Kidney epithelial cell (primary cell): ENCODE data around the gene COX6A2. TPM values are rescaled to one million over a fixed set of nuclear protein-coding genes. Genes with fewer than 3 reads are reported as not detected.

ENCODE experiments used
- DNase-seq: peaks from one replicate; pipeline ENCODE4 v3.0.0-alpha.2; 2010; ENCODE audit warnings: low read depth
- H3K27me3 ChIP-seq: 2 replicates; pipeline ENCODE4 v1.6.0; 2011; ENCODE audit warnings: low read length; ENCODE audit not compliant: control insufficient read depth, insufficient read depth
- H3K36me3 ChIP-seq: 2 replicates; pipeline ENCODE4 v1.5.1; 2011; ENCODE audit warnings: low read length; ENCODE audit not compliant: control insufficient read depth, insufficient read depth
- H3K4me3 ChIP-seq: 2 replicates; pipeline ENCODE4 v1.5.1; 2011; ENCODE audit warnings: low read depth, mild to moderate bottlenecking, control low read depth, low read length
- total RNA-seq: library from RNA; depleted of rRNA; stranded (reverse); fragments of >200 nt; gene quantifications from 2 replicates; pipeline ENCODE4 v1.2.3, GENCODE V29; 2015
- TF ChIP-seq, protein P1 (sequence below): IDR thresholded peaks from 2 replicates; pipeline ENCODE4 v1.5.1; 2011; ENCODE audit warnings: mild to moderate bottlenecking, moderate library complexity, low read length, control low read depth, inconsistent platforms; ENCODE audit not compliant: insufficient read depth, poor library complexity, severe bottlenecking

COX6A2 gene
- total RNA-seq, 1 donor from 2014 or later, result not detected

DNA sequence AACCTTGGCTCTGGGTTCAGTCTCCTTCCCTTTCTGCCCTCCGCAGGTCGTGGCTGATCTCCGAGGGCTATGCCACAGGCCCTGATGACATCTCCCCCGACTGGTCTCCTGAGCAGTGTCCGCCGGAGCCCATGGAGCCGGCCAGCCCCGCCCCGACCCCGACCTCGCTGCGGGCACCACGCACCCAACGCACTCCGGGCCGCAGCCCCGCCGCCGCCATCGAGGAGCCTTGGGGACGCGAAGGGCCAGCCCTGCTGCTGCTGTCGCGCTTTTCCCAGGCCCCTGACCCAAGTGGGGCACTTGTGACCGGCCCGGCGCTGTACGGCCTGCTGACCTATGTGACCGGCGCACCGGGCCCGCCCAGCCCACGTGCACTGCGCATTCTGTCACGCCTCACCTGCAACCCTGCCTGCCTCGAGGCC, 36.2 kb upstream of the COX6A2 start:
- Histone ChIP-seq H3K36me3 (no peaks in the 10 kb centered on the region), H3K27me3 (no peaks in the 10 kb centered on the region), H3K4me3 (no peak overlapping the region)
- TF ChIP-seq, protein P1, sequence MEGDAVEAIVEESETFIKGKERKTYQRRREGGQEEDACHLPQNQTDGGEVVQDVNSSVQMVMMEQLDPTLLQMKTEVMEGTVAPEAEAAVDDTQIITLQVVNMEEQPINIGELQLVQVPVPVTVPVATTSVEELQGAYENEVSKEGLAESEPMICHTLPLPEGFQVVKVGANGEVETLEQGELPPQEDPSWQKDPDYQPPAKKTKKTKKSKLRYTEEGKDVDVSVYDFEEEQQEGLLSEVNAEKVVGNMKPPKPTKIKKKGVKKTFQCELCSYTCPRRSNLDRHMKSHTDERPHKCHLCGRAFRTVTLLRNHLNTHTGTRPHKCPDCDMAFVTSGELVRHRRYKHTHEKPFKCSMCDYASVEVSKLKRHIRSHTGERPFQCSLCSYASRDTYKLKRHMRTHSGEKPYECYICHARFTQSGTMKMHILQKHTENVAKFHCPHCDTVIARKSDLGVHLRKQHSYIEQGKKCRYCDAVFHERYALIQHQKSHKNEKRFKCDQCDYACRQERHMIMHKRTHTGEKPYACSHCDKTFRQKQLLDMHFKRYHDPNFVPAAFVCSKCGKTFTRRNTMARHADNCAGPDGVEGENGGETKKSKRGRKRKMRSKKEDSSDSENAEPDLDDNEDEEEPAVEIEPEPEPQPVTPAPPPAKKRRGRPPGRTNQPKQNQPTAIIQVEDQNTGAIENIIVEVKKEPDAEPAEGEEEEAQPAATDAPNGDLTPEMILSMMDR, result no peak
- no peak for DNase-seq

GRCh38 chr16:31461921-31462804, 34.0 kb upstream of the COX6A2 start:
- H3K4me3 ChIP-seq, result no peak overlapping the region
- TF ChIP-seq, protein P1, result no peak
- no peaks in the 10 kb centered on the region for H3K36me3 ChIP-seq
- no peak for DNase-seq
- no peaks in the 10 kb centered on the region for H3K27me3 ChIP-seq

- Histone ChIP-seq H3K27me3 (no peaks in the 10 kb centered on the region), H3K36me3 (no peaks in the 10 kb centered on the region), H3K4me3 (no peak overlapping the region)
- TF ChIP-seq, protein P1, result no peak
- no peak for DNase-seq
These were observed 33.2 kb upstream of the COX6A2 start for GRCh38 chr16:31461201-31461920.

- Histone ChIP-seq H3K4me3 (no peak overlapping the region), H3K27me3 (no peaks in the 10 kb centered on the region), H3K36me3 (no peaks in the 10 kb centered on the region)
- no peak for DNase-seq
- TF ChIP-seq, protein P1, result peak; percentile 65
These were observed 32.4 kb upstream of the COX6A2 start for GRCh38 chr16:31460582-31461002.

GRCh38 chr16:31459687-31460581, 31.8 kb upstream of the COX6A2 start:
- H3K36me3 ChIP-seq, result no peaks in the 10 kb centered on the region
- TF ChIP-seq, protein P1, result no peak
- DNase-seq, result peak; percentile 97
- H3K4me3 ChIP-seq, result peak overlapping the region; percentile 61
- no peaks in the 10 kb centered on the region for H3K27me3 ChIP-seq
